Measurements from ENCODE around the gene HDAC4.
A peak's percentile ranks its signal among the peaks of the same experiment; 100 is the strongest.

Gene HDAC4

DNA sequence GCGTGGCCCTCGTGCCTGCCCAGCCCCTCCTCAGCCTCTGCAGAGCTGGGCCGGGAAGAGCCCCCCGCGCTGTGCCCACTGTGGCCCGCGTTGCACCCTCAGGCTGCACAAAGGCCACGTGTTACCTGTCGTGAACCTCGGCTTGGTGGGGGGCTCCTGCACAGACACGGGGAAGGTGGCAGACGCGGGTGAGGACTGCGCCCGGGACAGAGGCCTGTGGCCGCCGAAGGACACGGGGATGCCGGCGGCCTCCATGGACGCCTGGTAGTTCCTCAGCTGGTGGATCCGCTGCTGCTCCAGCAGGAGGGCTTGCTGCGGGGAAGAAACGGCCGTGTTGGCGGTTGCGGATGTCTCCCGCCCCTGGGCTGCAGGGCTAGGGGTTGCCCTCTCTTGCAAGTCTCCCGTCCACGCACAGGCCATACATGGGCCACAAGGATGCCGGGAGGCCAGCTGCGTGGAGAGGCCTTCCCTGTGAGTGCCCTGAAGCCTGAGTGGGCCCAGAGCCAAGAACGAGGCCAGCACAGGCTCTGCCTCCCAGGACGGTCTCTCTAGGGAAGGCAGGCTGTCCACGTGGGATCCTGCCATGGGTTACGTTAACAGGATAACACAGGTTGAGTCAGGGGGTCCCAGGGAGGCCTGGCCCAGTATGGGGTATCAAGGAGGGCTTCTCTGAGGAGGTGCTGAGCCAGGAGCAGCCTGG is 289.3 kb downstream of the HDAC4 start:
- no peak for DNase-seq

DNA sequence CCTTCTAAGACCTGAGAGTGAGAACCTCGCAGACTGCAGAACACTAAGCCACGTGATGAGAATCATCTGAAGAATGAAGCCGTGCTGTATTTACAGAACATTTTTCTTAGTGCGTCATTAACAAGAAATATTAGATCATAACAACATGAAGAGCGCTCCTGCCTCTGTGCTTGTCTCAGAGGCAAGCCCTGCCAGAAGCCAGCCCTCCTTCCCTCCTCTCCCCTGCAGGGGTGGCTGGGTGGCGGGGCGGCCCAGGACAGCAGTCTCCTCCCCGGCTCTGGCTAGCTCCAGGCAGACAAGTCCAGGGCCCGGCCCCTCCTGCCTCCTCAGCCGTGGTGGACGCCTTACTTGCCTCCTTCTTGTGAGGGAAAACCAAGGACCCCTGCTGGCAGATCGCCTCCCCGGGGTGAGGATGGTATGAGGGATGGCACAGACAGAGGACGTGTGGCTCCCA is 290.2 kb downstream of the HDAC4 start:
- DNase-seq: no peak

DNA sequence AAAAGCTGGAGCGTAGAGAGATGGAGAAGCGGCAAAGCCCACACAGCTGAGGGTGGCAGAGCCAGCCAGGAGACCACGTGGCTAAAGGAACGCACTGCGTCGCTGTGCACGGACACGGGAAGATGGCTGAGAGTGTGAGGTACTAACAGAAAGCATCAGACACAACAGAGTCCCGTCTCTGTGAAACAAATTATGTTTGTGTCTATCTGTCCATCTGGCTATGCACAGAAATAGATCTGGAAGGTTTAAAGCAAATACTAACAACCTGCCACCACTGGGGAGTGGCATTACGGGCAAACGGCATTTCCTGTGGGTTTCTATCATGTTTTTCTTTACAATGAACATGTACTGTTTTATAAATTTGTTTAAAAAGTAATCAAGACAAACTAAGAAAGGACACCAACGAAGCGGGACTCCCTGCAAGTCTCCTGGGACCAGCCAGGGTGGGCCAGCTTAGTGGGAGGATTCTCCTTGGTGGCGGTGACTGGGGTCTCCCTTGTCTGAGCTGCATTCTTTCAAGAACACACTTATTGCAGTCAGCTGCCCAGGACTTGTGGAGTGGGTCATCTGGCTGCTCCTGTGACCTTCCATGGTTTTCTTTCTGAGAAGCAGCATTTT is 290.8 kb downstream of the HDAC4 start:
- DNase-seq: no peak

DNA sequence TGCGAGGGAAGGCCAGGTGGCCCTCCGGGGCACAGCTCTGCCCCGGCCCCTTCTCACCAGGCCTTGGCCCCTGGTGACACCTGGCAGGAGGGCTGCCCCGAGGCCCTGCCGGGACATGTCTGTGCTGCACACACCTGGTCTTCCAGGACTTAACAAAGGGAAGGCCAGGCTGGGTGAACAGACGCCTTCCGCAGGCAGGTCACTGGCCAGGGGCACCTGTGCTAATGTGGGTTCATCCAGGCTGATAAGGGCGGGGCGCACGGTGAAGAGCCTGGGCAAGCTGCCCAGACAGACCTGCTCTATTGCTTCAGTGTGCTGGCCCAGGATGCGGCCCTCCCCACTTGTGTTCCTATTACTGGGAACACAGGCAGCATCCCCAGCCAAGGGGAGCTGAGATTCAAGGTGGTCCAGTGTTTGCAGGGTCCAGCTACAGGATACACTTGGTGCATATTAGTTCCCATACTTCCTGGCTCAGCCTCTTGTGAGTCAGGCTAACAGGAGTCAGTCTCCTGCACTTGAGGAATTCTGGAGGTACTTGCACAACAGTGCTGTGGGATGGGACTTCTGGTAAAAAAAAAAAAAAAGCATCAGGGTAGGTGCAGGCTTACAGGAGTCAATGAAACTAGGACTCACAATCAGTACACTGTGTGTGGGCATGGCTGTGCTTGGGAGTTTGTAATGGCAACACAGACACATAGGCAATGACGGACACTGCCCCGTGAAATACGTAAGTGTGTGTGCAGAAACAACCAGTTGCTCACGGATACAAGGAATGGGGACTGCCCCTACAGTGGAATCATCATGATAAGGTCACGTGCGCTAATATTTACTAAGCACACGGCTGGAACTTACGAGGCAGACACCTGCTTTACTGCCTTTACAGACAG is 291.5 kb downstream of the HDAC4 start:
- no peak for DNase-seq

DNA sequence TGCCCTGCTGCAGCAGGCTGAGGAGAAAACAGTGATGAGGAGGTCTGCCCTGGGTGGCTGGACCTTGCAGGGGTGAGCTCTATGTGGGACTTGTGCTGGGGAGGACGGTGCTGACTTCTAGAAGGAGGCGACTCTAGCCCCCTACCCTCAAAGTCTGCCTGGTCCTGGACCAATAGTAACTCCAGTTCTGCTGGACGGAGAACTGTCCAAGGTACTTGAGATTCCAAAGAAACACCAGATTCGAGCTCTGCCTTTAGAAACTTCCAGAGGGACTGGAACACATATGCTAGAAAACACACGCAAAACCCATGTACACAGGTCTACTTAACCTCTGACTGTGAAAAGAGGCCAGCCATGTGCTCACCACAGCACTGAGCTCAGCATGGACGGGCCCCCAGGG is 292.4 kb downstream of the HDAC4 start:
- DNase-seq: no peak

DNA sequence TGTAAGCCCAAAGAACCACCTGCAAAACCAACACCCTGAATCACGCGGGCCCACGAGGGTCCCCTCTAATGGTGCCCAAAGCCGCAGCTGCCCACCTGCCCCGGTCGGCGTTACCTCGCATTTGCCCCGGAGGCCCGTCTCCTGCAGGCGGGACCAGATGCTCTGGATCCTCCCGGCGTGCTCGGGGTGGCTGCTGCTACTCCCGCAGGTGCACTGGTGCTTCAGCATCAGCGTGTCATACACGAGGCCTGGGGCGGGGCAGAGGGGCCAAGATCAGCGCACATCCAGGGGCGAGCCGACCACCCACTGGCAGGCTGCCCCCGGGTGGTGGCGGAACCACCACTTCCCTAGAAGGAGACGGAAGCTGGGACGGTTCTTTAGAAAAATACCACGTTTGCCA is 292.9 kb downstream of the HDAC4 start:
- no peak for DNase-seq

DNA sequence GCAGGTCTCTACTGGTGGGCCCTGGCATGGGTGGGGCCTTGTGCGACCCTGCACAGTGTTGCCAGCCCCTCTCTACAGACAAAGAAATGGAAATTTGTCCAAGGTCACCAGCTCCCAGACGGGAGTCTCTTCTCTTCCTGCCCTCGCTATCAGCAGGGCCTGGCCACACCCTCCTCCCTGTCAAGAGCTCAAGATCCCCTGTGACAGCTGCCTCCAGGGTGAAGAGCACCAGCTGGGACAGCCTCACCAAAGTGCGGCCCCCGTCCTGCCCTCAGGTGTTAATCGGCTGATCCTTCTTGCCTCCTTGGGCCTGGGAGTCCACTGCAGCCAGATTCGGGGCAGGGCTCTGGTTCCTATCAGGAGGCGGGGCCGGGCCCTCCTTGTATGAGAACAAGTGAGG is 293.9 kb downstream of the HDAC4 start:
- peak; percentile 27 for DNase-seq

DNA sequence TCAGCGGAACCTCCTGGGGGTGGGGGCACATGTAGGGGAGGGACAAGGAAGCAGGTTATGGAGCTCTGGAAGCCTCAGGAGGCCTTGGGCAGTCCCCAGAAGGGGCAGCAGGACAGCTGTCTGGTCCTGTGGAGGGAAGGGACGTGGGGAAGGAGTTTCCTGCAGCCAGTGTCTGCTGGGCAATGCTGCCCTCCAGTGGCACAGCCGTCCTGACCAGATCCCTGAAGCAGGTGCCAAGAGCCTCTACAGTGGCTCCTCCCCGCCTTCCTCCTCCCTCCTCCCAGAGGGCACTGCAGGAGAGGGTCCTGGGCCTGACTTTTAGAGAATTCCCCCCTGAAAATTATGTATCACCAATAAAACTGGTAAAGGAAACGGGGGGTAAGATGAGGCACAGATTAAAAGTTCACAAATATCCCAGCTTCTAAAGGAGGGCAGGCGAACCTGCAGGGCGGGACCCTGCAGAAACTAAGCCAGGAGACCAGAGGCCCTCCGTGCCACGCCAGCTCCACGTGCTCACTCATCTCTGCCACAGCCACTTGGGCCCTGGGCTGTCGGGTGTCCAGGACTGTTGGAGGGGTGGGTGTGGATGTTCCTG is 294.4 kb downstream of the HDAC4 start:
- DNase-seq: peak; percentile 60

DNA sequence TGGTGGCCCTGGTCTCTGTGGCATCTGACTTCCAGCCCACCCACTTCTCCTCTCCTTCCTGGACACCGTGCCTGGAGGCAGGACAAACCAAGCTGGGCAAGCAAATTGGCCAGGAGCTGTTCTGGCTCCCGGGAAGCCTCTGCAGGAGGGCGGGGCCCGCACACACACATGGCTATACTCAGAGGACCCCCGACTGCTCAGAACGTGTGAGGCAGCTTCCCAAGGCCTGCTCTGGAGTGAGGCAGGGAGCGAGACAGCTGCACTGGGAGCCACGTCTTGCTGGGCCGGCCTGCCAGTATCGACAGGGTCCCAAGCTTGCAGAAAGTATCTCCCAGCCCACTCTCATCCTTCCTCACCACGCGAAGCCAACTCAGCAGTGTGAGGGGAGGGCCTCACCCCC is 295.6 kb downstream of the HDAC4 start:
- DNase-seq: no peak

DNA sequence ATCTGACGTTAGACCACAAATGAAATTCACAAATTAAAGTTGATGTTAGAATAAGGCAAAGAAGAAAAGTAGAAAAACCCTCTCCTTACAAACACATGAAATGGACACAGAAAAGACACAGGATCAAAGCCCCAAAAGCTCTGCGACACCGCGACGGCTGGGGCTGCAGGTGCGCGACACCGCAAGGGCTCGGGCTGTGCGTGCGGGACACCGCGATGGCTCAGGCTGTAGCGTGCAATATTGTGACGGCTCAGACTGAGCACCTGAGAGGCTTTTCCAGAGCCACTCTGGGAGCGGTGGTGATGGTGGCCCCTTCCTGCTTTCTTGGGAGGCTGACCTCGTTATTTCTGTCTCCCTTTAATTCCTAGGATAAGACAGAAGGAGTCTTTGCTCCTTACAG is 296.0 kb downstream of the HDAC4 start:
- DNase-seq: no peak

DNA sequence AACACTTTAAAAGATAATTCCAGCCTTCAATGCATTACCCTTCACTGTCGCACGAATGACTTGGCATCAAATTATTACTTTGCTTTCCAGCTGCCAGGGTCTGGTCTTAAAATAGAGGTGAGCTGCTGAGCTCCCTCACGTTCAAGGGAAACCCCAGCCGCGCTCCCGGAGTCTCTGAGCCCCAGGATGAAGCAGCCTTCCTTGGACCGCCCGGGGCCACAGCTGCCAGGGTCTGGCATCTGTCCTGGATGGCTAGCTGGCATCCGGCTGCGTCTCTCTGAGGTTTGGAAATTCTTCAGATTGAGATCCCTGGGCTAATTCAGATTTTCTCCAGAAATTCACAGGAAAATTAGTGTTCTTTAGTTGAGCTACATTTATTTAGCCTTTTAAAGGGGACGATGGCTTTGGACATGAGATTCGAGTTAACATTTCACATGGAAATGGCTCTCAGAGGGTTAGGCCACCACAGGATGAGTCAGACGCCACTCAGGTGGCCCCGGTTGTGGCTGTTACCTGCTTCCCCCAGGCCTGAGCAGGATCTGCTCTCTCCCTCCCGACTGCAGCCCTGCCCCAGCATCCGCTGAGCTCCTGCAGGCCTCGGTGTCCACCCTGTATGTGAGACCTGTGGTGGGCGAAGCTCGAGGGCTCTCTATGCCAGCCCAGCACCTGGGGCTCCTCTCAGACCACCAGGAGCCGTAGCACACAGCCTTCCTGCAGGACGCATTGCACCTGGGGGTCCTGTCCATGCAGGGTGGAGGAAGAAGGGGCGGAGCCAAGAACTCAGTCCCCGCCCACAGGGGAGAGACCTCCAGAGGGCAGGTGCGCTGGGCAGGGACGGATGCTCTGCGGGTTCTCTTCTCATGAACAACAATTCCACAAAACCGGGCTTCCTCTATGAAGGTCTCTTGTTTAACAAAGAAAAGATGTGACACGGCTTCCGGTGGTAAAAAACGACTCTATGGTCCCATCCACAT is 297.4 kb downstream of the HDAC4 start:
- no peak for DNase-seq

DNA sequence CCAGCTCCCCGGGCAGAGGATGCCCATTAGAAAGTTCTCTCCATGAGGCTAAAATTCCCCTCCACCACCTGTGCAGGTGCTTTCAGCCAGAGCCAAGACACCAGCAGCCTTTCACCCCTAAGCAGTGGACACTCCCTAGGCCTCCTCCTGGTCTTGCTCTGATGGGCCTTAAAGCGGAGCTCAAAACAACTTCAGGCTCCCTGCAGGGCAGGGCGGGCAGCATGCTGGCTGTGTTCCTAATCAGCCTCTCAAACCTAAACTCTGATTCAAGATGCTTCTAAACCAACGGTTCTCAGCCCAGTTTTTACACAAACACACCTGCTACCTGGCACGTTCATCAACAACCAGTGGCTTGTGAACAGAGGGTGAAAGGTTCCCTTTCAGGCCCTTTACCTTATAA is 298.6 kb downstream of the HDAC4 start:
- DNase-seq: no peak

DNA sequence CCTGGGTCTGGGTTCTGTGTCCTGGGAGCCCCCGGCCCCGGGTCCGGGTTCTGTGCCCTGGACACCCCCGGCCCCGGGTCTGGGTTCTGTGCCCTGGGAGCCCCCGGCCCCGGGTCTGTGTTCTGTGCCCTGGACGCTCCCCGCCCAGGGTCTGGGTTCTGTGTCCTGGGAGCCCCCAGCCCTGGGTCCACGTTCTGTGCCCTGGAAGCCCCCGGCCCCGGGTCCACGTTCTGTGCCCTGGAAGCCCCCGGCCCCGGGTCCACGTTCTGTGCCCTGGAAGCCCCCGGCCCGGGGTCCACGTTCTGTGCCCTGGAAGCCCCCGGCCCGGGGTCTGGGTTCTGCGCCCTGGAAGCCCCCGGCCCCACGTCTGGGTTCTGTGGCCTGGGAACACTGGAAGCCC is 299.0 kb downstream of the HDAC4 start:
- no peak for DNase-seq

DNA sequence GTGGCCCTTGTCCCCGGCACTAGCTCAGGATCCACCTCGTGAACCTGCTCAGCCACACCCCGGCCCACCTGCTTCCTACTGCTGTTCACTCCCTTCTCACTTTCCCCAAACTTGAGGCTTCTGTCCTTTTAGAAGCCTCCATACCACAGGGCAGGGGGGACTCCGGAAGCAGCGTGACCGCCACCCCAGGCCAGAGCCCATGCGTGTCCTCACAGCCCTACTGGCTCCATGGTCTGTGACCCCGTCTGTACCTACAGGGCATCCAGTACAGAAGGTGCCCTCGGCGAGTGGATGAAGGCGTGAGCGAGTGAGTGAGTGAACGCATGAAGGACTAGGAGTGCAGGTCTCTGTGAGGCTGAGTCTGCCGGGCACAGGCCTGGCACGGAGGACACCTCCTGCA is 299.7 kb downstream of the HDAC4 start:
- DNase-seq: no peak

DNA sequence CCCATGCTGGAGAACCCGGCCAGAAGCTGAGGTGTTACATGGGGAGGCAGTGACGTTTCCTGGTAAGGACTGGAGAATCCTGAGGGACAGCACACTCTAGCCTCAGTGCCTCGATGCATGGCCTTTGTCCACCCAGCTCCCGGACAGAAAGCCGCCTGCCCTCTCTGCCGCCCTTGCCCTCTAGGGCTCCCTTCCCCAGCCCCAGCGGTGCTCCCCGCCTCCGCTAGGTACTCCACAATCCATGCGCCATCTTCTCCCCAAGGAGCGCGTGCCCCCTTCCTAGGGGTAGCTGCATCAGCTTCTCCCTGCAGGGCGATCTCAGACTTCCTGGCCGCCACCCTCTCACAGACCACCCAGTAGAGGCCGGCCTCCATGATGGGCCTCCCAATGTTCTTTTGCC is 301.3 kb downstream of the HDAC4 start:
- no peak for DNase-seq

DNA sequence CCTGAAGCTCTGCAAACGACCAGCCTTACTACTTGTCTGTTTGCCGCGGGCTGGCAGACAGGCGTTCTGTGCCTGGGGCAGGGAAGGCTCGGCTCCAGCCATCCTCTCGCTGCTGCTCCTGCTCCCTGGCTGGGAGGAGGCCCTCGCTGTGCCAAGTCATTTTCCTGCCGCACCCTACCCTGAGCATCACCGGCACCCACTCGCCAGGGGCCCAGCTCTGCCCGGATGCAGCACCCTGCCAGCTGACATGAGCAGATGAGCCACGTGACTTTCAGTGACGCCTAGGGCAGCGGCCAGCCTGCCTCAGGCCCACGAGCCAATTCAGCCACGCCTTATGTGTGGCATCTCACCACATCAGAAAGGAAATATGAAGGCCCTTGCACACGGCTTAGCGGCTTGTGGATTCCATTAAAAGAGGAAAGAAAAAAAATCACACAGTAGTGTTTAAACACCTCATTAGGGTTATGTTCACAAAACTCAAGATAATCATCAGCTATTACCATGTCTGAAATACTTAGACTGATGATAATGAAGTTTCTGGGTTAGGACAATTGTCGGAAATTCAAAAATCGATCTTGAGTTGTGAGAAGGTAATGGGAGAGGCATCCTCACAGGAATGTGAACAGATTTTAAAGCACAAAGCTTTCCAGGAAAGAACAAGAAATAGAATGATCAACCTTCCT is 302.4 kb downstream of the HDAC4 start:
- DNase-seq: no peak

DNA sequence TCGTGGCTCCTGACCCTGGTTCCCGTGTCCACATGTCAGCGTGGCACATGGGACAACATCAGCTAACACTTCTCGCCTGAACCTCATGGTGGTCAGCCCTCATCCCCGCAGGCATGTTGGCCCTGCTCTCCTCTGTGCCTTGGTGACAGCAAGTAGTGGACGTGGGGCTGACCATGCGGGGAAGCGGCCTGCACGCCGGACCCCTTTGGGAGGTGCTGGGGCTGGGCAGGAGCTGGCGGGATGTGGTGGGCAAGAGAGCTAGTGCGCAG is 303.5 kb downstream of the HDAC4 start:
- DNase-seq: no peak

DNA sequence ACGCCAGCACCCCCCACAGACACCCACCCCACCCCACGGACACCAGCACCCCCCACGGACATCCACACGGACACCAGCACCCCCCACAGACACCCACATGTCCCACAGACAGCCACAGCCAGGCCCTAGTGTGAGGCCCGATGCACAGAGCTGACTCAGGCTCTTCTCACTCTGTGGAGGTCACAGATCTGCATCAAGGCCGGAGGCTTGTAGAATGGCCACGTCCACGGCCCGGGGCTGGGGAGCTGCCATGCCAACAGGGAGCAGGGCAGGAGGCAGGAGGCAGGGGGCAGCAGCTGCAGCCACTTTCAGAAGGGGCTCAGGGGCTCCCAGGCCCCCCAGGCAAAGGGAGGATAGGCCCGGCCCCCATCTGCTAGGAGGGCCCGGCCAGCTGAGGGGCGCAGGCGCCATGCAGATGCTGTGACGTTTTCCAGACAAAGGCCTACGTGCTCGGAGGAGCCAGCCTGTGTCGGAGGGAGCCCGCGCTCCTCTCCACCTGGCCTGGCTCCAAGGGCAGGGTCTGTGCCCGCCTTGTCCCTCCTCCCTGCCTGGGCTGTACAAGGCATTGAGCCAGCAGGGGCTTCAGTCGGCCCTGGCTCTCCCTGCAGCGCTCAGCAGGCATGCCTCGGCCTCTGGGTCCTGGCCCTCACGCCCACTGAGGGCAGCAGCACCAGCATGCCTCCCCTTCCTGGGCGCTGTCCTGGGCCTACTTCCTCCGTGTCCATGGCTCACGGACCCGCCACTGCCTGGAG is 304.0 kb downstream of the HDAC4 start:
- no peak for DNase-seq

DNA sequence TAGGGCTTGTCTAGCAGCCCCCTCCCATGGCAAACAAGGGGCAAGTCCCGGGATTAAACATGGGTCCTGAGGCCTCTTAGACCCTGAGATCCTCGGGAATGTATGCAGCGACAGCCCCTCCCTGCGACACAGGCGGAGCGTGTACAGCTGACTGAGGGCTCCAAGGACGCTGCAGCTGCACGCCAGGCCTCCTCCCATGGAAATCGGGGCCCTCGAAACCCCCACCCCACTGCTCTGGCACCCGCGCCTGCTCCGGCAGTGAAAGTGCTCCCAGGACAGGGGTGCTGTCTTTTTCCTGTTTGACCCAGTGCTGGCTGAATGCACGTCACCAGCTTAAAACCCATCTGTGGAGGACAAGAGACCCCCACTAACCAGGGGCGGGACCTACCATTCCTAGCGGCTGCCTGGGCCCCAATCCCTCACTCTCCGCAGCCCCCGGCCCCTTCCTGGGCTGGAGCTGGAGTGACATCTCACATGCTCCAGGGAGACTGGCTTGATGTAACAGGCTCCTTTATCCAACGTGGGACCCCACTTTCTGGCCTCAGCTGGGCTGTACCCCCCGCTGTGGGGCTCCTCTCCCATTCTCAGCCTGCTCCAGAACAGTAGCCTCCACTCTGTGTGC is 305.2 kb downstream of the HDAC4 start:
- no peak for DNase-seq

DNA sequence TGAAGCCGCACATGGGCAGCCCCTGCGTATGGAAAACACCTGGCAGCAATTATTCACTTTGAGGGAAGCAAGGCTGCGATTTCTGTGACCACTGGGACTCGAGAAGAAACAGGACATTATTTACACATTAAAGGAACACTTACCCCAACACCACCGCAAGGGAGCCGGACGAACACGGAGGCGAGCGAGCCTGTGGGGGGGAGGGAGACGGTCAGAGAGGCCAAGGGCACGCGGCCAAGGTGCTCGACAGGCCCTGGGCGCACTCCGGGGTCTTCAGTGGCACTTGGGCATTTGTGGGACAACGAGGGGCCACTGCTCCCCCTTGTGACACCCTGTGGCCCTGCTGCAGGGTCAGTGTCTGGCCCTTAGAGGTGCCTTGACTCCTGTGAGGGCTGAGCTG is 306.0 kb downstream of the HDAC4 start:
- no peak for DNase-seq

DNA sequence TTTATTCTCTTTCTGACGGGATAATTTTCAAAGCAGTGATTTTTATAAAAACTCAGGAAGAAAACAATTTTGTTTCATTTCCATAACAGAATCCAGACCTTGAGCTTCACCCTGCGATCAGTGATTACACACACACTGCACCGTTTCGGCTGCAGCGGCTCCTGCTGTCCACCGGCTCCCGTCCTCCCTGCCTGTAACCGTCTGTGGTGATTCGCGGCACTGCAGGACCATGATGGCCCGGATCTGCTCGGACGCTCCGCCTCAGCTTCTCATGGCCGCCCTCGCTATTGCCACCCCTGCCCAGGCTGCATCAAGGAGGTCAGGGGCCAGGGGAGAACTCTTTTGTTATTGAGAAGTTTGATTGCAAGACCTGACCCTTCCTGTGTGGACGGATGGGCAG is 306.9 kb downstream of the HDAC4 start:
- DNase-seq: no peak
